Cardiac muscle cell (in vitro differentiated cells and primary cell): ENCODE results near the gene IMPA2. TPM values are rescaled to one million over a fixed set of nuclear protein-coding genes. Genes with fewer than 3 reads are reported as not detected.
"Not testable (repeated sequence)": the region's sequence is repeated elsewhere in the genome, so short reads cannot be mapped to it uniquely, and the experiment has no call there.

ENCODE experiments used
- DNase-seq, 2 donors: peaks; one replicate each; pipeline versions ENCODE4 v3.0.0 to v3.0.0-alpha.2; 2010 to 2017; ENCODE audit warnings: low read depth in 1 of 2, low spot score in 1 of 2
- H3K27ac ChIP-seq: fragments of 200-600 bp; sonication (generic); 2 replicates; pipeline ENCODE4 v1.5.1; 2016
- H3K27me3 ChIP-seq: fragments of 200-600 bp; sonication (generic); 2 replicates; pipeline ENCODE4 v1.6.0; 2016; ENCODE audit warnings: control low read depth
- H3K36me3 ChIP-seq: fragments of 200-600 bp; sonication (generic); 2 replicates; pipeline ENCODE4 v1.5.1; 2016; ENCODE audit warnings: control low read depth
- H3K4me1 ChIP-seq: fragments of 200-600 bp; sonication (generic); 2 replicates; pipeline ENCODE4 v1.8.1; 2017; ENCODE audit warnings: low read depth, mild to moderate bottlenecking, mixed run types
- H3K4me3 ChIP-seq: fragments of 200-600 bp; sonication (generic); 2 replicates; pipeline ENCODE4 v1.5.1; 2016; ENCODE audit warnings: mild to moderate bottlenecking
- H3K9me3 ChIP-seq: fragments of 200-600 bp; sonication (generic); 2 replicates; pipeline ENCODE4 v1.5.1; 2017; ENCODE audit warnings: low read depth, mild to moderate bottlenecking, control low read depth
- polyA plus RNA-seq: library from polyadenylated mRNA; unstranded; fragments of >200 nt; fragmentation: Nextera tagmentation; extraction: Ambion mirVana; gene quantifications from 2 replicates; pipeline ENCODE4 v1.2.1, GENCODE V29; 2016
- total RNA-seq: library from RNA; depleted of rRNA; stranded (reverse); fragments of >200 nt; gene quantifications from 2 replicates; pipeline ENCODE4 v1.2.3, GENCODE V29; 2016
- TF ChIP-seq, protein P1 (sequence below): IDR thresholded peaks from 2 replicates; pipeline ENCODE4 v1.5.1; 2012; ENCODE audit warnings: low read depth, mild to moderate bottlenecking, low read length

Gene IMPA2
- total and polyA plus RNA-seq, 2 experiments from 2014 or later, result 23.9 to 60.0 TPM

DNA sequence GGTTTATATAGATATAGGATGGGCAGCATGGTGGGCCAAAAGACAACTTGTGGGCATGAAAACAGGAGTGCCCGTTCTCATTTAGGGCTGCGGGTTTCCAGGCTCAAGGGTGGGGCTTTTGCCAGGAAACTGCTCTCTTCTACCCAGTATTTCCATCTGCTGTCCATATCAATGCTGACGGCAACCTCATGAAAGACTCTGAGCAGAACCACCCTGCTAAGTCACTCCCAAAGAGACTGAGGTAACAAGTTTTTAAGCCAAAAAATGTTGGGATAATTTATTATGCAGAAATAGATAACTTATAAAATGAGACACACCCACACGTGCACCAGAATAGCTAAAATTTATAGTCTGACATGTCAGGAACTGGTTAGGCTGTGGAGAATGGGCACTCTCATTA, 37.1 kb upstream of the IMPA2 start:
- H3K4me1 ChIP-seq, result peaks cover 11% of the 10 kb centered on the region
- TF ChIP-seq, protein P1, sequence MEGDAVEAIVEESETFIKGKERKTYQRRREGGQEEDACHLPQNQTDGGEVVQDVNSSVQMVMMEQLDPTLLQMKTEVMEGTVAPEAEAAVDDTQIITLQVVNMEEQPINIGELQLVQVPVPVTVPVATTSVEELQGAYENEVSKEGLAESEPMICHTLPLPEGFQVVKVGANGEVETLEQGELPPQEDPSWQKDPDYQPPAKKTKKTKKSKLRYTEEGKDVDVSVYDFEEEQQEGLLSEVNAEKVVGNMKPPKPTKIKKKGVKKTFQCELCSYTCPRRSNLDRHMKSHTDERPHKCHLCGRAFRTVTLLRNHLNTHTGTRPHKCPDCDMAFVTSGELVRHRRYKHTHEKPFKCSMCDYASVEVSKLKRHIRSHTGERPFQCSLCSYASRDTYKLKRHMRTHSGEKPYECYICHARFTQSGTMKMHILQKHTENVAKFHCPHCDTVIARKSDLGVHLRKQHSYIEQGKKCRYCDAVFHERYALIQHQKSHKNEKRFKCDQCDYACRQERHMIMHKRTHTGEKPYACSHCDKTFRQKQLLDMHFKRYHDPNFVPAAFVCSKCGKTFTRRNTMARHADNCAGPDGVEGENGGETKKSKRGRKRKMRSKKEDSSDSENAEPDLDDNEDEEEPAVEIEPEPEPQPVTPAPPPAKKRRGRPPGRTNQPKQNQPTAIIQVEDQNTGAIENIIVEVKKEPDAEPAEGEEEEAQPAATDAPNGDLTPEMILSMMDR, result no peak
- H3K4me3 ChIP-seq, result no peak overlapping the region
- no peaks in the 10 kb centered on the region for H3K9me3 ChIP-seq
- no peaks in the 10 kb centered on the region for H3K36me3 ChIP-seq
- no peak overlapping the region for H3K27ac ChIP-seq
- DNase-seq, result no peak
- H3K27me3 ChIP-seq, result no peaks in the 10 kb centered on the region

DNA sequence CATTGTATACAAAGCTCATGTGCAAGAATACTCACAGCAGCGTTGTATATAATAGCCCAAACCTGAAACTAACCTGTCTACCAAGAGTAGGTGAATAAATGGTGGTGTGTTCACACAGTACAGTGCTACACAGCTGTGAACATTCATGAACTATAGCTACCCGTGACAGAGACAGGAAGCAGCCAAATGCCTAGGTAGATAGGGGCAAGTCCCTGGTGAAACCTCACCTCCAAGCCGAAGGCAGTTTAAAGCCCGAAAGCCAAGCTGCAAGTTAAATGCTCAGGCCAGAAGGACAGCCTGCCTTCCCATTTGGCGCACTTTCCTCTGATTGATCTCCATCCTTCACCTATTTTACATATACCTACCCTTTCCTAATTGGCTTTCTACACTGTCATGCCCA, 36.5 kb upstream of the IMPA2 start:
- H3K27ac ChIP-seq, result no peak overlapping the region
- H3K27me3 ChIP-seq, result no peaks in the 10 kb centered on the region
- no peaks in the 10 kb centered on the region for H3K36me3 ChIP-seq
- peaks cover 11% of the 10 kb centered on the region for H3K4me1 ChIP-seq
- H3K4me3 ChIP-seq, result no peak overlapping the region
- no peak for DNase-seq
- no peaks in the 10 kb centered on the region for H3K9me3 ChIP-seq
- TF ChIP-seq, protein P1, result no peak

DNA sequence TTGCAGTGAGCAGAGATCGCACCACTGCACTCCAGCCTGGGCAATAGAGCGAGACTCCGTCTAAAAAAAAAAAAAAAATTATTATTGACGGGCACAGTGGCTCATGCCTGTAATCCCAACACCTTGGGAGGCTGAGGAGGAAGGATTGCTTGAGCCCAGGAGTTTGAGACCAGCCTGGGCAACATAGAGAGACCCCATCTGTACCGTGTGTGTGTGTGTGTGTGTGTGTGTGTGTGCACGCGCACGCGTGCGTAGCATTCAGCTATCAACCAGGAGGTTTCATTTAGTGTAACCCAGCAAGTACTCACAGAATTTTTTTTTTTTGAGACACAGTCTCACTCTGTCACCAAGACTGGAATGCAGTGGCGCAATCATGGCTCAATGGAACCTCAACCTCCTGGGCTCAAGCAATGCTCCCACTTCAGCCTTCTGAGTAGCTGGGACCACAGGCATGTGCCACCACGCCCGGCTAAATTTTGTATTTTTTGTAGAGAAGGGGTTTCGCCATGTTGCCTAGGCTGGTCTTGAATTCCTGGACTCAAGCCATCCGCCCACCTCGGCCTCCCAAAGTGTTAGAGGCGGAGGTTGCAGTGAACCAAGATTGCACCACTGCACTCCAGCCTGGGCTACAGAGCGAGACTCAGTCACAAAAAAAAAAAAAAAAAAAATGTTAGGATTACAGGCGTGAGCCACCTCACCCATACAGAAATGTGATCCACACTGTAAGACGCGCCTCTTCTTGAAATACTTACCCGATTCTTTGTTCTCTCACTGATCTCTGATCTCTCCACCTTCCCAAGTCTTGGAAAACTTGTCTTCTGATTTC, 35.3 kb upstream of the IMPA2 start:
- H3K4me1 ChIP-seq, result peaks cover 11% of the 10 kb centered on the region
- not testable (repeated sequence) for H3K27me3 ChIP-seq, H3K9me3 ChIP-seq, H3K4me3 ChIP-seq, H3K27ac ChIP-seq, H3K36me3 ChIP-seq
- DNase-seq, result peak in 1 of 2 donors; percentile 75

DNA sequence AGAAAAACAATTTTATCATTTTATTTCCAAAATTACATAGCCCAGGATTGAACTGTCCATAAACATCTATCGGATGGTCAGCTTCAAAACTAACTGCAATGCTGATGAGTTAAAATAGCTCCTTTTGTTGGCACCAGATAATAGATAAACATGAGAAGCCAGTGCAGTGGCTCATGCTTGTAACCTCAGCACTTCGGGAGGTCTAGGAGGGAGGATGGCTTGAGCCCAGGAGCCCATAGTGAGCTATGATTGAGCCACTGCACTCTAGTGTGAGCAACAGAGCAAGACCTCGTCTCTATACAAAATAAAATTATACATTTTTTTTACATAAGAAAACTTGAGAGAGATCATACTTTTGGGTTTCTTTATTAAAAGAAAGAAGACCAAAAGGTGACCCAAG, 34.6 kb upstream of the IMPA2 start:
- DNase-seq, result peak in 1 of 2 donors; percentile 76
- H3K9me3 ChIP-seq, result no peaks in the 10 kb centered on the region
- H3K4me3 ChIP-seq, result no peak overlapping the region
- no peaks in the 10 kb centered on the region for H3K27me3 ChIP-seq
- peaks cover 16% of the 10 kb centered on the region for H3K4me1 ChIP-seq
- TF ChIP-seq, protein P1, result no peak
- H3K27ac ChIP-seq, result no peak overlapping the region
- no peaks in the 10 kb centered on the region for H3K36me3 ChIP-seq

DNA sequence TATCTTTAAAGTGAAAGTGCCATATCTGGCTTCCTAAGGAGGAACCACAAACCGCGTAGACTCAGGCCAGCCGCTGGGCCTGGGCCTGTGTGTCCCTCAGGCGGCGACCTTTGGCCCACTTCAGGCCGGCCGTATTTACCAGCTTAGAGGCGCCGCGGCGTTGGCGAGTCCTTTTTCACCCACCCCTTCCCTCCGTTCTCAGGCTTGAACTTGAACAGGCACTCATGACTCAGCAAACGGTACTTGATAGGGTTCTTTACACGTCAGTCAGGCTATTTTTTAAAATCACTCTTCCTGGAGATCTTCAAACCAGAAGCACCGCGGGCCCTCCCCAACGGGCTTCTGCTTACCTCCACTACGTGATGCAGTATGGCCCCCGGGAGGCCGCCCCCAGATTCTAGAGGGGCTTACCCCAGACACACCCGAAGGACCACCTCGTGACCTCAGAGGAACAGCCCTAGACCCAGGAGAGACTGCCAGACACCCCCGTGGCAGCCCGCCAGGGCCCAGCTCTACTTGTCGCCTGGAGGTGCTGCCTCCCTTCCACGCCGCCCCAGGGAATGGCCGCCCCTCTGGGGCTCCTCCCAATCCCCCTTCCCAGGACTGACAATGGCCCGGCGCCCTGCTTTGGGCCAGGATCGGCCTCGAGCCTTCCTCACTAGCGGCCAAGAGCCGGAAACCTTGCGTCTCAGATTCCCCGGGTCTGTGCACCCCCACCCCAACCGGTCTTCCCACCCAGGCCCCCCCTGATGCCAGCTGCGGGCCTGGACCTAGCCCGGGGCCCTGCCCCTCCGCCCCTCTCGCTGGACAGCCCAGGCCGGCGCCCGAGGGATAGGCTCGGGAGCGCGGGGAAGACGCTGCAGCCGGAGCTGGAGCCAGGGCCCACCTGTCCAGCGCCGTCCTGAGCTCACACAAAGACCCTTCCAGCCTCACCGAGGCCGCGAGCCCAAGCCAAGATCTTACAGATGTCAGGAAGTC, 33.8 kb upstream of the IMPA2 start:
- peak overlapping the region; percentile 44 for H3K27ac ChIP-seq
- peak; percentile 92 to 99 for DNase-seq
- H3K27me3 ChIP-seq, result no peaks in the 10 kb centered on the region
- peak overlapping the region; percentile 18 for H3K4me3 ChIP-seq
- TF ChIP-seq, protein P1, result no peak
- no peaks in the 10 kb centered on the region for H3K9me3 ChIP-seq
- peaks cover 17% of the 10 kb centered on the region for H3K4me1 ChIP-seq
- no peaks in the 10 kb centered on the region for H3K36me3 ChIP-seq
